HepG2 (cell line): ENCODE data around the gene VGLL4. TPM values are rescaled to one million over a fixed set of nuclear protein-coding genes. Genes with fewer than 3 reads are reported as not detected.

Experiments
- FOSL2 ChIP-seq: sonication (generic); formaldehyde crosslinking; IDR thresholded peaks from 2 replicates; pipeline ENCODE4 v1.4.0; 2020; ENCODE audit warnings: missing genetic modification reagents
- HNF4G ChIP-seq, 2 experiments: sonication (generic) in 1 of 2; formaldehyde crosslinking in 1 of 2; IDR thresholded peaks; 2 replicates each; pipeline versions ENCODE4 v1.4.0 to v1.6.1; 2011 to 2020; ENCODE audit warnings: borderline replicate concordance in 2 of 2, low read depth in 2 of 2, mild to moderate bottlenecking in 2 of 2, low read length in 1 of 2, missing genetic modification reagents in 1 of 2, moderate library complexity in 1 of 2
- IRF2 ChIP-seq: IDR thresholded peaks from 2 replicates; pipeline ENCODE4 v1.6.1; 2018; ENCODE audit warnings: missing genetic modification reagents, missing compliant biosample characterization
- KDM3A ChIP-seq: IDR thresholded peaks from 2 replicates; pipeline ENCODE4 v1.6.1; 2018; ENCODE audit warnings: low read depth, missing compliant biosample characterization
- NKX3-1 ChIP-seq: sonication (generic); formaldehyde crosslinking; IDR thresholded peaks from 2 replicates; pipeline ENCODE4 v1.5.0; 2020; ENCODE audit warnings: missing genetic modification reagents
- PHF8 ChIP-seq: sonication (generic); formaldehyde crosslinking; IDR thresholded peaks from 2 replicates; pipeline ENCODE4 v1.5.0; 2020; ENCODE audit warnings: missing genetic modification reagents
- RBM39 ChIP-seq: fragments of 200-400 bp; formaldehyde crosslinking; IDR thresholded peaks from one replicate; pipeline ENCODE4 v1.6.1; 2018; ENCODE audit warnings: antibody characterized with exemption, mild to moderate bottlenecking, low read depth, low read length; ENCODE audit not compliant: poor library complexity, severe bottlenecking
- ZNF12 ChIP-seq: sonication (generic); formaldehyde crosslinking; IDR thresholded peaks from 2 replicates; pipeline ENCODE4 v1.5.0; 2020; ENCODE audit warnings: missing genetic modification reagents
- ZNF224 ChIP-seq: sonication (generic); formaldehyde crosslinking; IDR thresholded peaks from 2 replicates; pipeline ENCODE4 v1.5.0; 2020; ENCODE audit warnings: mild to moderate bottlenecking, missing genetic modification reagents
- ZNF619 ChIP-seq: sonication (generic); formaldehyde crosslinking; IDR thresholded peaks from 2 replicates; pipeline ENCODE4 v1.4.0; 2020; ENCODE audit warnings: mild to moderate bottlenecking, missing genetic modification reagents
- ZNF660 ChIP-seq: sonication (generic); formaldehyde crosslinking; IDR thresholded peaks from 2 replicates; pipeline ENCODE4 v1.5.1; 2020; ENCODE audit warnings: mild to moderate bottlenecking, low read depth, missing genetic modification reagents, borderline replicate concordance
- polyA plus RNA-seq, 8 experiments: library from polyadenylated mRNA; depleted of rRNA in 3 of 8; stranded (reverse) in 7 of 8; unstranded in 1 of 8; fragments of >200 nt; fragmentation: Illumina TruSeq in 4 of 8; extraction: Trizol in 4 of 8; gene quantifications; 2 replicates each; pipeline versions ENCODE4 v1.2.1 to v1.2.3, GENCODE V29; 2011 to 2016; ENCODE audit warnings: low read depth in 4 of 8, missing spikeins in 1 of 8, mixed read lengths in 1 of 8; ENCODE audit not compliant: insufficient read depth in 1 of 8
- total RNA-seq, 5 experiments: library from RNA; depleted of rRNA; stranded (reverse); fragments of >200 nt; fragmentation: Illumina TruSeq; extraction: Trizol; gene quantifications; 2 replicates each; pipeline ENCODE4 v1.2.3, GENCODE V29; 2016; ENCODE audit warnings: low read depth in 1 of 5
- TF ChIP-seq, protein P1 (sequence below), 2 experiments: sonication (generic) in 1 of 2; formaldehyde crosslinking in 1 of 2; IDR thresholded peaks; 2 replicates each; pipeline versions ENCODE4 v1.4.0 to v1.6.1; 2016 to 2020; ENCODE audit warnings: borderline replicate concordance in 1 of 2, low read depth in 1 of 2, mild to moderate bottlenecking in 1 of 2, missing genetic modification reagents in 1 of 2
- TF ChIP-seq, protein P2 (sequence below): IDR thresholded peaks from 2 replicates; pipeline ENCODE4 v1.6.1; 2018; ENCODE audit warnings: missing genetic modification reagents
- TF ChIP-seq, protein P3 (sequence below): IDR thresholded peaks from 2 replicates; pipeline ENCODE4 v1.6.1; 2016; ENCODE audit warnings: missing compliant biosample characterization, missing genetic modification reagents, borderline replicate concordance
- TF ChIP-seq, protein P4 (sequence below): sonication (generic); formaldehyde crosslinking; IDR thresholded peaks from 2 replicates; pipeline ENCODE4 v1.9.0; 2022; ENCODE audit warnings: missing genetic modification reagents, mild to moderate bottlenecking, borderline replicate concordance
- TF ChIP-seq, protein P5 (sequence below): sonication (generic); formaldehyde crosslinking; conservative IDR thresholded peaks from 2 replicates; pipeline ENCODE4 v1.4.0; 2020; ENCODE audit warnings: missing genetic modification reagents
- TF ChIP-seq, protein P6 (sequence below): sonication (generic); formaldehyde crosslinking; IDR thresholded peaks from 2 replicates; pipeline ENCODE4 v1.8.0; 2022; ENCODE audit warnings: missing genetic modification reagents, mild to moderate bottlenecking, borderline replicate concordance

VGLL4 gene
- total and polyA plus RNA-seq, 2 of the 13 experiments (the other 11 are each of a cell fraction or from before 2014, with no cell fraction given): 23.2 to 39.0 TPM

DNA sequence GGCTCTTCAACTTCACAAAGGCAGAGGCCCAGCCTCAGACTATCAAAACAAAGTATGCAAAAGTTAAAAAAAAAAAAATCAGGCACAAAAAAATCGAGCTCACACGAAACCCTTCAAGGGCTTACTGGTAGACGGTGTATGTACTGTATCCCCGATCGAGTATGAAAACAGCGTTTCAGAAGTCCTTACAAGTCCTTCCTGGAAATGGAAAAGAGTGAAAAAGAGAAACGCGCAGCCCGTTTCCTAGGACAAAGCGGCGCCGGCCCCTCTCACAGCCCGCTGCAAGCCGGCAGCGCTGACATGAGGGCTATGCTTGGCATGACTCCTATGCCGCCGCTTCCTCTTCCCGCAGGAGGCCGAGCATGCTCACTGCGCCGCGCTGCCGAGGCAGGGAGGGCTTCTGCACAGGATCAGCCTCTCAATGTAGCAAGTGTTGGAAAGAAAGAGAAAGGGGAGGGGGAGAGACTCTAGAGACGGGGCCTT lies at the start of gene VGLL4 (continued):
- TF ChIP-seq, protein P1, sequence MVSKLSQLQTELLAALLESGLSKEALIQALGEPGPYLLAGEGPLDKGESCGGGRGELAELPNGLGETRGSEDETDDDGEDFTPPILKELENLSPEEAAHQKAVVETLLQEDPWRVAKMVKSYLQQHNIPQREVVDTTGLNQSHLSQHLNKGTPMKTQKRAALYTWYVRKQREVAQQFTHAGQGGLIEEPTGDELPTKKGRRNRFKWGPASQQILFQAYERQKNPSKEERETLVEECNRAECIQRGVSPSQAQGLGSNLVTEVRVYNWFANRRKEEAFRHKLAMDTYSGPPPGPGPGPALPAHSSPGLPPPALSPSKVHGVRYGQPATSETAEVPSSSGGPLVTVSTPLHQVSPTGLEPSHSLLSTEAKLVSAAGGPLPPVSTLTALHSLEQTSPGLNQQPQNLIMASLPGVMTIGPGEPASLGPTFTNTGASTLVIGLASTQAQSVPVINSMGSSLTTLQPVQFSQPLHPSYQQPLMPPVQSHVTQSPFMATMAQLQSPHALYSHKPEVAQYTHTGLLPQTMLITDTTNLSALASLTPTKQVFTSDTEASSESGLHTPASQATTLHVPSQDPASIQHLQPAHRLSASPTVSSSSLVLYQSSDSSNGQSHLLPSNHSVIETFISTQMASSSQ (IDR thresholded peaks at IDR 0.05; ENCODE audit: low read depth): no peak
- TF ChIP-seq, protein P1 (CRISPR knock-in tag; IDR thresholded peaks at IDR 0.05; ENCODE audit: borderline replicate concordance): peak; percentile 20; the same call in 1 of the 2 replicates
- peak; percentile 37; the same call in 1 of the 2 replicates for TF ChIP-seq NKX3-1 (CRISPR knock-in tag)
- TF ChIP-seq, protein P2, sequence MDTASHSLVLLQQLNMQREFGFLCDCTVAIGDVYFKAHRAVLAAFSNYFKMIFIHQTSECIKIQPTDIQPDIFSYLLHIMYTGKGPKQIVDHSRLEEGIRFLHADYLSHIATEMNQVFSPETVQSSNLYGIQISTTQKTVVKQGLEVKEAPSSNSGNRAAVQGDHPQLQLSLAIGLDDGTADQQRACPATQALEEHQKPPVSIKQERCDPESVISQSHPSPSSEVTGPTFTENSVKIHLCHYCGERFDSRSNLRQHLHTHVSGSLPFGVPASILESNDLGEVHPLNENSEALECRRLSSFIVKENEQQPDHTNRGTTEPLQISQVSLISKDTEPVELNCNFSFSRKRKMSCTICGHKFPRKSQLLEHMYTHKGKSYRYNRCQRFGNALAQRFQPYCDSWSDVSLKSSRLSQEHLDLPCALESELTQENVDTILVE (CRISPR knock-in tag): no peak
- peak; percentile 60; the same call in 1 of the 2 replicates for TF ChIP-seq FOSL2 (CRISPR knock-in tag)
- TF ChIP-seq ZNF224 (CRISPR knock-in tag): peak; percentile 81; the same call in 1 of the 2 replicates
- TF ChIP-seq, protein P3, sequence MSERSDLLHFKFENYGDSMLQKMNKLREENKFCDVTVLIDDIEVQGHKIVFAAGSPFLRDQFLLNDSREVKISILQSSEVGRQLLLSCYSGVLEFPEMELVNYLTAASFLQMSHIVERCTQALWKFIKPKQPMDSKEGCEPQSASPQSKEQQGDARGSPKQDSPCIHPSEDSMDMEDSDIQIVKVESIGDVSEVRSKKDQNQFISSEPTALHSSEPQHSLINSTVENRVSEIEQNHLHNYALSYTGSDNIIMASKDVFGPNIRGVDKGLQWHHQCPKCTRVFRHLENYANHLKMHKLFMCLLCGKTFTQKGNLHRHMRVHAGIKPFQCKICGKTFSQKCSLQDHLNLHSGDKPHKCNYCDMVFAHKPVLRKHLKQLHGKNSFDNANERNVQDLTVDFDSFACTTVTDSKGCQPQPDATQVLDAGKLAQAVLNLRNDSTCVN (CRISPR knock-in tag): peak; percentile 73; the same call in 1 of the 2 replicates
- TF ChIP-seq ZNF619 (CRISPR knock-in tag): peak; percentile 83; the same call in 1 of the 2 replicates
- TF ChIP-seq IRF2 (CRISPR knock-in tag): peak; percentile 78; the same call in 1 of the 2 replicates
- TF ChIP-seq HNF4G (IDR thresholded peaks at IDR 0.05; ENCODE audit: borderline replicate concordance, low read depth, low read length): no peak
- TF ChIP-seq HNF4G (CRISPR knock-in tag; IDR thresholded peaks at IDR 0.05; ENCODE audit: borderline replicate concordance, low read depth): 0 out of 2 replicates have a peak, but pooled peaks have one; percentile 31
- TF ChIP-seq ZNF12 (CRISPR knock-in tag): 0 out of 2 replicates have a peak, but pooled peaks have one; percentile 30
- TF ChIP-seq, protein P4, sequence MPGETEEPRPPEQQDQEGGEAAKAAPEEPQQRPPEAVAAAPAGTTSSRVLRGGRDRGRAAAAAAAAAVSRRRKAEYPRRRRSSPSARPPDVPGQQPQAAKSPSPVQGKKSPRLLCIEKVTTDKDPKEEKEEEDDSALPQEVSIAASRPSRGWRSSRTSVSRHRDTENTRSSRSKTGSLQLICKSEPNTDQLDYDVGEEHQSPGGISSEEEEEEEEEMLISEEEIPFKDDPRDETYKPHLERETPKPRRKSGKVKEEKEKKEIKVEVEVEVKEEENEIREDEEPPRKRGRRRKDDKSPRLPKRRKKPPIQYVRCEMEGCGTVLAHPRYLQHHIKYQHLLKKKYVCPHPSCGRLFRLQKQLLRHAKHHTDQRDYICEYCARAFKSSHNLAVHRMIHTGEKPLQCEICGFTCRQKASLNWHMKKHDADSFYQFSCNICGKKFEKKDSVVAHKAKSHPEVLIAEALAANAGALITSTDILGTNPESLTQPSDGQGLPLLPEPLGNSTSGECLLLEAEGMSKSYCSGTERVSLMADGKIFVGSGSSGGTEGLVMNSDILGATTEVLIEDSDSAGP (CRISPR knock-in tag): no peak
- TF ChIP-seq KDM3A (CRISPR knock-in tag): 0 out of 2 replicates have a peak, but pooled peaks have one; percentile 42
- TF ChIP-seq, protein P5, sequence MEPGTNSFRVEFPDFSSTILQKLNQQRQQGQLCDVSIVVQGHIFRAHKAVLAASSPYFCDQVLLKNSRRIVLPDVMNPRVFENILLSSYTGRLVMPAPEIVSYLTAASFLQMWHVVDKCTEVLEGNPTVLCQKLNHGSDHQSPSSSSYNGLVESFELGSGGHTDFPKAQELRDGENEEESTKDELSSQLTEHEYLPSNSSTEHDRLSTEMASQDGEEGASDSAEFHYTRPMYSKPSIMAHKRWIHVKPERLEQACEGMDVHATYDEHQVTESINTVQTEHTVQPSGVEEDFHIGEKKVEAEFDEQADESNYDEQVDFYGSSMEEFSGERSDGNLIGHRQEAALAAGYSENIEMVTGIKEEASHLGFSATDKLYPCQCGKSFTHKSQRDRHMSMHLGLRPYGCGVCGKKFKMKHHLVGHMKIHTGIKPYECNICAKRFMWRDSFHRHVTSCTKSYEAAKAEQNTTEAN (CRISPR knock-in tag): 0 out of 2 replicates have a peak, but pooled peaks have one; percentile 40
- peak; percentile 46; the same call in 1 of the 2 replicates for TF ChIP-seq PHF8
- TF ChIP-seq, protein P6, sequence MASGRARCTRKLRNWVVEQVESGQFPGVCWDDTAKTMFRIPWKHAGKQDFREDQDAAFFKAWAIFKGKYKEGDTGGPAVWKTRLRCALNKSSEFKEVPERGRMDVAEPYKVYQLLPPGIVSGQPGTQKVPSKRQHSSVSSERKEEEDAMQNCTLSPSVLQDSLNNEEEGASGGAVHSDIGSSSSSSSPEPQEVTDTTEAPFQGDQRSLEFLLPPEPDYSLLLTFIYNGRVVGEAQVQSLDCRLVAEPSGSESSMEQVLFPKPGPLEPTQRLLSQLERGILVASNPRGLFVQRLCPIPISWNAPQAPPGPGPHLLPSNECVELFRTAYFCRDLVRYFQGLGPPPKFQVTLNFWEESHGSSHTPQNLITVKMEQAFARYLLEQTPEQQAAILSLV: no peak
- no peak for TF ChIP-seq ZNF660
- TF ChIP-seq RBM39: no peak
